SU-DHL-6 (cell line): ENCODE results near the gene ATAD3C.
"Not testable (repeated sequence)": the region's sequence is repeated elsewhere in the genome, so short reads cannot be mapped to it uniquely, and the experiment has no call there.

Source experiments
- H2AFZ ChIP-seq: fragments of 200-600 bp; sonication (generic); 2 replicates; pipeline ENCODE4 v1.6.1; 2014; ENCODE audit warnings: low read depth, mild to moderate bottlenecking, moderate library complexity, mixed read lengths, antibody characterized with exemption, low read length; ENCODE audit not compliant: severe bottlenecking
- H3F3A ChIP-seq: fragments of 200-600 bp; shearing (Covaris generic); 2 replicates; pipeline ENCODE4 v1.6.0; 2016; ENCODE audit warnings: antibody characterized with exemption, mild to moderate bottlenecking; ENCODE audit not compliant: insufficient read depth
- H3K27ac ChIP-seq: fragments of 200-600 bp; sonication (generic); 2 replicates; pipeline ENCODE4 v1.5.1; 2016; ENCODE audit warnings: low read depth, mild to moderate bottlenecking, low read length, moderate library complexity, mixed read lengths
- H3K27me3 ChIP-seq: fragments of 200-600 bp; sonication (generic), shearing (Covaris generic); 2 replicates; pipeline ENCODE4 v1.6.0; 2014; ENCODE audit warnings: mild to moderate bottlenecking, low read length
- H3K36me3 ChIP-seq: fragments of 200-600 bp; sonication (generic); 2 replicates; pipeline ENCODE4 v1.6.1; 2014; ENCODE audit warnings: mild to moderate bottlenecking, low read length, mixed read lengths
- H3K4me2 ChIP-seq: fragments of 300-600, 200-600 bp; shearing (Covaris generic), sonication (generic); 2 replicates; pipeline ENCODE4 v1.6.0; 2014; ENCODE audit warnings: low read length, low read depth, mild to moderate bottlenecking; ENCODE audit not compliant: poor library complexity, severe bottlenecking
- H3K4me3 ChIP-seq: fragments of 200-600 bp; sonication (generic); 2 replicates; pipeline ENCODE4 v1.5.1; 2014; ENCODE audit warnings: antibody characterized with exemption, low read length, mild to moderate bottlenecking, mixed read lengths; ENCODE audit not compliant: insufficient read depth, poor library complexity, severe bottlenecking
- H3K79me2 ChIP-seq: fragments of 200-600 bp; sonication (generic); 2 replicates; pipeline ENCODE4 v1.6.1; 2014; ENCODE audit warnings: mild to moderate bottlenecking, low read length, moderate library complexity; ENCODE audit not compliant: insufficient read depth
- H3K9ac ChIP-seq: fragments of 200-600 bp; sonication (generic); 2 replicates; pipeline ENCODE4 v1.7.0; 2014; ENCODE audit warnings: mild to moderate bottlenecking, low read length
- H3K9me2 ChIP-seq: fragments of 200-600 bp; sonication (generic); replicated peaks from 2 replicates; pipeline ENCODE4 v1.6.1; 2014; ENCODE audit warnings: low read length; ENCODE audit not compliant: insufficient read depth
- H3K9me3 ChIP-seq: fragments of 200-600 bp; sonication (generic); 2 replicates; pipeline ENCODE4 v1.6.1; 2014; ENCODE audit warnings: low read length, mixed read lengths; ENCODE audit not compliant: insufficient read depth
- H4K20me1 ChIP-seq: fragments of 200-600 bp; sonication (generic); 2 replicates; pipeline ENCODE4 v1.6.1; 2014; ENCODE audit warnings: low read depth, mild to moderate bottlenecking, antibody characterized with exemption, low read length, moderate library complexity, mixed read lengths
- EZH2phosphoT487 ChIP-seq: fragments of 200-600 bp; sonication (generic), shearing (Covaris generic); conservative IDR thresholded peaks from 2 replicates; pipeline ENCODE4 v1.6.1; 2018; ENCODE audit warnings: mild to moderate bottlenecking, antibody characterized with exemption, low read length, moderate library complexity, mixed read lengths
- TF ChIP-seq, protein P1 (sequence below): fragments of 200-600 bp; sonication (generic); IDR thresholded peaks from one replicate; pipeline ENCODE4 v1.5.1; 2017; ENCODE audit warnings: antibody characterized with exemption, mild to moderate bottlenecking, low read length, moderate library complexity; ENCODE audit not compliant: insufficient read depth, poor library complexity, severe bottlenecking

The ATAD3C gene

DNA sequence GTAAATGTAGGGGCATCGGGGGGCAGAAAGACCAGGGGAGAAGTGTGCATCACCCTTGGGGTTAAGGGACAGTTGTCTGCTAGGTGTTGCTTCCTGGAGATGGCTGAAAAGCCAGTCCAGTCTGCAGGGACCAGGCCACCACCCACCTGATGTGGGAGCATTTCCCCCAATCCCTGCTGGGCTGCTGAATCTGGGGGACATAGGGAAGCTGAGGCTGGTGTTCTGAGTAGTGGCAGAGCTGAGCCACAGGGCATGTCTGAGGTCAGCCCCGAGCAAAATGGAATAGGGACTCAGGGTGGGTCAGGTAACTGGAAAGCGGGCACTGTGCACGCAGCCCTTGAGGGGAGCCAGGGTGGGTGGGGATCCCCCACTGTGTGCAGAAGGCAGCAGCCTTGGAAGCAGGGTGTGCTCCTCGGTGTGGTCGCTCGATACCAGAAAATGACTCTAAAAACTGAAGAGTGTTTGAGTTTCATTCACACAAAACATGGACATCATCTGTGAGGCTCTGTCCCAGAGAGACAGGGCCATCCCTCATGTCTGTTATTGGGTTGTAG, 48.0 kb upstream of the ATAD3C start:
- Histone ChIP-seq H3K27me3 (no peaks in the 10 kb centered on the region), H3F3A (peaks cover 19% of the 10 kb centered on the region; the same call in 1 of the 2 replicates), H3K36me3 (peaks cover 14% of the 10 kb centered on the region; the same call in 1 of the 2 replicates), H3K4me3 (no peak overlapping the region), H2AFZ (no peak overlapping the region), H3K9ac (peak overlapping the region; percentile 96; the same call in 1 of the 2 replicates), H3K79me2 (peaks cover 61% of the 10 kb centered on the region), H3K9me2 (no peaks in the 10 kb centered on the region), H4K20me1 (no peaks in the 10 kb centered on the region), H3K9me3 (no peaks in the 10 kb centered on the region), H3K4me2 (peak overlapping the region; percentile 81), H3K27ac (no peak overlapping the region)
- TF ChIP-seq, protein P1, sequence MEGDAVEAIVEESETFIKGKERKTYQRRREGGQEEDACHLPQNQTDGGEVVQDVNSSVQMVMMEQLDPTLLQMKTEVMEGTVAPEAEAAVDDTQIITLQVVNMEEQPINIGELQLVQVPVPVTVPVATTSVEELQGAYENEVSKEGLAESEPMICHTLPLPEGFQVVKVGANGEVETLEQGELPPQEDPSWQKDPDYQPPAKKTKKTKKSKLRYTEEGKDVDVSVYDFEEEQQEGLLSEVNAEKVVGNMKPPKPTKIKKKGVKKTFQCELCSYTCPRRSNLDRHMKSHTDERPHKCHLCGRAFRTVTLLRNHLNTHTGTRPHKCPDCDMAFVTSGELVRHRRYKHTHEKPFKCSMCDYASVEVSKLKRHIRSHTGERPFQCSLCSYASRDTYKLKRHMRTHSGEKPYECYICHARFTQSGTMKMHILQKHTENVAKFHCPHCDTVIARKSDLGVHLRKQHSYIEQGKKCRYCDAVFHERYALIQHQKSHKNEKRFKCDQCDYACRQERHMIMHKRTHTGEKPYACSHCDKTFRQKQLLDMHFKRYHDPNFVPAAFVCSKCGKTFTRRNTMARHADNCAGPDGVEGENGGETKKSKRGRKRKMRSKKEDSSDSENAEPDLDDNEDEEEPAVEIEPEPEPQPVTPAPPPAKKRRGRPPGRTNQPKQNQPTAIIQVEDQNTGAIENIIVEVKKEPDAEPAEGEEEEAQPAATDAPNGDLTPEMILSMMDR = no peak
- no peak for TF ChIP-seq EZH2phosphoT487

DNA sequence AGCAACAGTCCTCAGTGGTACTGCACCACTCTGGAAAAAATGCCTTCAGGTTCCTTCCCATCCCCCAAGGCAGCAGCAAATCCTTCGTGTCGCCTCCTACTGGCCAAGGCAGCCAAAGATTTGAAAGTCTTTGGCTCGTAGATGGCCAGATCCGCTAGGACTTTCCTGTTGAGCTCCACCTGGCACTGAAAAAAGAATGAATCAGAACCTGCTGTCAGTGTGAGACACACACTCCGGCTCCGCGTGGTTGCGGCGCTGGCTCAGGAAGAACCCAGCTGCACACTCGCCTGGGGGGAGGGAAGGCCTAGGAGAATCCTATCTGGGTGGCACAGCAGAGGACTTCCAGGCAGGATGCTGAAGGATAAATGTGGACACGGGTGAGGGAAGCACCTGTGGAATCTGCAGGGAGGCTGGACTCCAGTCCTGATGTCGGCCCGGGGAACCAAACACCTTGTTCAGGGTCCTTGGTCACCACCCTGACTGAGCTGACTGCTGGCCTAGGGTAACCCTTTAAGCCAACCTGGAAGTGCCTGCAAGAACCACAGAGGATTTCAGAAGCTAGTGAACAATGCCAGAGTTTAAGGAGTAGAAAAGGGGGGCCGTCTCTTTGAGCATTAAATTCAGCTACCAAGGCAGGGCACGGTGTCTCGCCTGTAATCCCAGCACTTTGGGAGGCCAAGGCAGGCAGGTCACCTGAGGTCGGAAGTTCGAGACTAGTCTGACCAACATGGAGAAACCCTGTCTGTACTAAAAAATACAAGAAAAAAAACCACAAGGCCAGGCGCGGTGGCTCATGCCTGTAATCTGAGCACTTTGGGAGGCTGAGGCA, 47.2 kb upstream of the ATAD3C start:
- Histone ChIP-seq H3K4me2 (no peak overlapping the region), H3K79me2 (peaks cover 62% of the 10 kb centered on the region), H2AFZ (no peak overlapping the region), H3K9me3 (no peaks in the 10 kb centered on the region), H3K9ac (no peak overlapping the region), H3K9me2 (no peaks in the 10 kb centered on the region), H3K36me3 (peaks cover 11% of the 10 kb centered on the region; the same call in 1 of the 2 replicates), H3K4me3 (no peak overlapping the region), H3K27ac (no peak overlapping the region), H3K27me3 (no peaks in the 10 kb centered on the region), H4K20me1 (no peaks in the 10 kb centered on the region), H3F3A (peaks cover 19% of the 10 kb centered on the region; the same call in 1 of the 2 replicates)
- TF ChIP-seq, protein P1 = peak; percentile 46
- no peak for TF ChIP-seq EZH2phosphoT487

DNA sequence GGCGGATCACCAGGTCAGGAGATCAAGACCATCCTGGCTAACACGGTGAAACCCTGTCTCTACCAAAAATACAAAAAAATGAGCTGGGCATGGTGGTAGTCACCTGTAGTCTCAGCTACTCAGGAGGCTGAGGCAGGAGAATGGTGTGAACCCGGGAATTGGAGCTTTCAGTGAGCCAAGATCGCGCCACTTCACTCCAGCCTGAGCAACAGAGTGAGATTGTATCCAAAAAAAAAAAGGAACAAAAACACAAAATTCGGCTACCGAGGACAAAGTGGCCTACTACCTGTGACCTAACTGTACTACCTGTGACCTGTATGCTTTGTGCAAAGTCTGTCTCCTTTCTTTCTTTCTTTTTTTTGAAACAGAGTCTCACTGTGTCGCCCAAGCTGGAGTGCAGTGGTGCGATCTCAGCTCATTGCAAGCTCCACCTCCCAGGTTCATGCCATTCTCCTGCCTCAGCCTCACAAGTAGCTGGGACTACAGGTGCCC, 46.5 kb upstream of the ATAD3C start:
- H3K9me2 ChIP-seq, H3K9me3 ChIP-seq, H3K4me2 ChIP-seq, H3K4me3 ChIP-seq, H2AFZ ChIP-seq, H4K20me1 ChIP-seq, H3K27ac ChIP-seq, H3K36me3 ChIP-seq, H3K9ac ChIP-seq, H3K27me3 ChIP-seq: not testable (repeated sequence)
- H3F3A ChIP-seq = peaks cover 19% of the 10 kb centered on the region; the same call in 1 of the 2 replicates
- peaks cover 62% of the 10 kb centered on the region for H3K79me2 ChIP-seq

GRCh38 chr1:1403653-1404052, 45.8 kb upstream of the ATAD3C start:
- H3K9me2 ChIP-seq = no peaks in the 10 kb centered on the region
- H3K9ac ChIP-seq = no peak overlapping the region
- H2AFZ ChIP-seq = no peak overlapping the region
- no peak overlapping the region for H3K4me3 ChIP-seq
- no peak overlapping the region for H3K4me2 ChIP-seq
- H3F3A ChIP-seq = peaks cover 25% of the 10 kb centered on the region
- H4K20me1 ChIP-seq = 0 out of 2 replicates have a peak, but pooled peaks cover 6% of the 10 kb centered on the region
- no peaks in the 10 kb centered on the region for H3K27me3 ChIP-seq
- H3K9me3 ChIP-seq = no peaks in the 10 kb centered on the region
- peaks cover 11% of the 10 kb centered on the region; the same call in 1 of the 2 replicates for H3K36me3 ChIP-seq
- no peak overlapping the region for H3K27ac ChIP-seq
- peaks cover 62% of the 10 kb centered on the region for H3K79me2 ChIP-seq
- TF ChIP-seq, protein P1 = no peak
- TF ChIP-seq EZH2phosphoT487 = no peak
